GM10248 (cell line): ENCODE data around the gene PDE4D.

ENCODE experiments used
- CTCF ChIA-PET: fragments of 300-600 bp; sonication (Branson Sonifier 250); formaldehyde crosslinking; extraction: SDS; loops from one replicate; lab custom pipeline; 2021; ENCODE audit warnings: antibody characterized with exemption; lab: Yijun Ruan, JAX
- POLR2A ChIA-PET: fragments of 350-650 bp; sonication (Branson Sonifier 250); formaldehyde crosslinking; extraction: SDS; loops from one replicate; lab custom pipeline; 2020; ENCODE audit warnings: antibody characterized with exemption; lab: Yijun Ruan, JAX
- DNase-seq: peaks from one replicate; pipeline ENCODE4 v3.0.0; 2012; ENCODE audit errors: extremely low spot score
- TF ChIP-seq, protein P1 (sequence below): IDR thresholded peaks from 2 replicates; pipeline ENCODE4 v1.5.1; 2012; ENCODE audit warnings: mild to moderate bottlenecking, low read depth; ENCODE audit errors: extremely low read depth, missing control alignments, control extremely low read depth

PDE4D gene

DNA sequence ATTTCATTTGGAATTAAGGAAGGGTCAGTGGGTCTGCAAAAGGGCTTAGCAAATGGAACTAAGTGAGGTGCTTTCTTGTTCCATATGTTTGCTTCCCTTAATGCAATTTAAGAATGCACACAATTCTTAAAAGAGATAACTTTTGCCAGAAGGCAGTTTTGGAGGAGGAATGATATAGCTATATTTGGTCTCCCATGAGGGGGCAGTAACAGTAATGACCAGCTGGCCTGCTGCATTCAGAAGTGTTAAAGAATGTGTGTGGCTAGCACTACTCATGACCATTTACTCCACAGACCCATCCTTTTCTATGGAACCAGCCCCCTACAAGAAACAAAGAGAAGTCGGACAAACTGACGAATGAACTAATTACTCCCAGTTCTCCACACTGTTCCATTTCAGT, 671.8 kb downstream of the PDE4D start:
- TF ChIP-seq, protein P1, sequence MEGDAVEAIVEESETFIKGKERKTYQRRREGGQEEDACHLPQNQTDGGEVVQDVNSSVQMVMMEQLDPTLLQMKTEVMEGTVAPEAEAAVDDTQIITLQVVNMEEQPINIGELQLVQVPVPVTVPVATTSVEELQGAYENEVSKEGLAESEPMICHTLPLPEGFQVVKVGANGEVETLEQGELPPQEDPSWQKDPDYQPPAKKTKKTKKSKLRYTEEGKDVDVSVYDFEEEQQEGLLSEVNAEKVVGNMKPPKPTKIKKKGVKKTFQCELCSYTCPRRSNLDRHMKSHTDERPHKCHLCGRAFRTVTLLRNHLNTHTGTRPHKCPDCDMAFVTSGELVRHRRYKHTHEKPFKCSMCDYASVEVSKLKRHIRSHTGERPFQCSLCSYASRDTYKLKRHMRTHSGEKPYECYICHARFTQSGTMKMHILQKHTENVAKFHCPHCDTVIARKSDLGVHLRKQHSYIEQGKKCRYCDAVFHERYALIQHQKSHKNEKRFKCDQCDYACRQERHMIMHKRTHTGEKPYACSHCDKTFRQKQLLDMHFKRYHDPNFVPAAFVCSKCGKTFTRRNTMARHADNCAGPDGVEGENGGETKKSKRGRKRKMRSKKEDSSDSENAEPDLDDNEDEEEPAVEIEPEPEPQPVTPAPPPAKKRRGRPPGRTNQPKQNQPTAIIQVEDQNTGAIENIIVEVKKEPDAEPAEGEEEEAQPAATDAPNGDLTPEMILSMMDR, result no peak
- ChIA-PET CTCF (interaction anchor here (0.9 to 2.8 kb wide), 7 partner anchors 8 to 169 kb away, joined by 3 to 9 read pairs (median 3); no protein-coding TSS in a partner anchor), POLR2A (no interaction called here)
- DNase-seq, result no peak

DNA sequence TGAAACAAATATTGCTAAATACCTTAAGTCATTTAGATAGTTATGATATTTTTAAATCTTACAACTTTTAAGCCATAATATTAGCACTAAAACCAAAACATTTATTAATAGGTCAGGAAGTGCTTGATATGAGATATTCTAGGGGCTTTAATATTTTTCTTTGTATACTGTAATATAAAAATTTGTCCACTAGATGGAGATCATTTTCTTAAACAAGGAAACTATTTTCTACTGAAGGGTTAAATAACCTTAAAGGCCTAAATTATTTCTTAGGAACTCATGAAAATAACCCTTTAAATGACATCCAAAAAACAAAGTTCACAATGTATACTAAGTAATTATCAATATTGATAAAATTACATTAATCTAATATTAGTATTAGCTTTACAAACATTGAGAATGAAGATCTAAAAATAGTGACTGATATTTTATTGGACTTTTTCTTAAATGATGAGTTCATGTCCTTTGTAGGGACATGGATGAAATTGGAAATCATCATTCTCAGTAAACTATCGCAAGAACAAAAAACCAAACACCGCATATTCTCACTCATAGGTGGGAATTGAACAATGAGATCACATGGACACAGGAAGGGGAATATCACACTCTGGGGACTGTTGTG, 675.0 kb downstream of the PDE4D start:
- no peak for DNase-seq
- TF ChIP-seq, protein P1, result peak; percentile 23

DNA sequence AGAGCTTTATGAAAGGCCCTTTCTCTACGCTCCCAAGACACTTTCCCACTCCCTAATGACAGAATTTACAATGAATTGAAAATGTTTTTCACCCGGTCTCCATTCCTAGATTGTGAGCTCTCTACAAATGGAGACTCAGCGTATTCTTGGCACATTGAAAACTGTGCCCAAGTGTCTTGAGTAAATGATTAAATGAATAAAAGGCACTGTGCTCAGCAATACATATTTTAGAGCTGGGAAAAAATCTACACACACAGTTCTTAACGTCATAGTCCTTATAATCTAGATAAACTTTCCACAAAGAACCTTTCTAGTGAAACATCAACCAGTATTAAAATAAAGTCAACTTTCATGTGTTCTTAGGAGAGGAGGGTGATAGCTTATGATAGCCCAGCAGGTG, 676.7 kb downstream of the PDE4D start:
- ChIA-PET CTCF (interaction anchor here (1.2 to 1.9 kb wide), 5 partner anchors 11 to 164 kb away, joined by 3 to 6 read pairs (median 4); no protein-coding TSS in a partner anchor), POLR2A (no interaction called here)
- TF ChIP-seq, protein P1, result no peak
- no peak for DNase-seq

More for the DNA sequence above, 675.0 kb downstream of the PDE4D start:
- ChIA-PET POLR2A (no interaction called here), CTCF (no interaction called here)

DNA sequence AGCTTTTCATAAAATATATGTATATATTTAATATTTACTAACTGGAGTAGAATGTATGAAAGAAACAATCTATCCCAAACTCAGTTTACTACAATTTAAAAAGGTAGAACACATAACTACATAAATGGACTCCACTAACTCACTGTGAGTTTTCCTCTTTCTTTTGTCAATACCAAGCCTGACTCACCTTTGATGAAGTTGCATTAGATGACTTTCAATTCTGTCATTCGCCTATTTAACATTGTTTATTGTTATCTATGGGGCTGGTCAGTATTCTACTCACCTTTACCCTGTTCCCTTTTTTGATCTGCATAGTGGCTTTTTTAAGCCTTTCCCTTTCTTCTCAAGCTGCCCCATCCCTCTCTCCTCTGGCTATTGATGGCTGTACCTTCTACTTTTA, 680.9 kb downstream of the PDE4D start:
- CTCF ChIA-PET, result interaction anchor here (1.6 to 2.2 kb wide), 2 partner anchors 10 to 24 kb away, joined by 4 to 9 read pairs; no protein-coding TSS in a partner anchor
- POLR2A ChIA-PET, result no interaction called here
- TF ChIP-seq, protein P1, result no peak
- DNase-seq, result no peak

DNA sequence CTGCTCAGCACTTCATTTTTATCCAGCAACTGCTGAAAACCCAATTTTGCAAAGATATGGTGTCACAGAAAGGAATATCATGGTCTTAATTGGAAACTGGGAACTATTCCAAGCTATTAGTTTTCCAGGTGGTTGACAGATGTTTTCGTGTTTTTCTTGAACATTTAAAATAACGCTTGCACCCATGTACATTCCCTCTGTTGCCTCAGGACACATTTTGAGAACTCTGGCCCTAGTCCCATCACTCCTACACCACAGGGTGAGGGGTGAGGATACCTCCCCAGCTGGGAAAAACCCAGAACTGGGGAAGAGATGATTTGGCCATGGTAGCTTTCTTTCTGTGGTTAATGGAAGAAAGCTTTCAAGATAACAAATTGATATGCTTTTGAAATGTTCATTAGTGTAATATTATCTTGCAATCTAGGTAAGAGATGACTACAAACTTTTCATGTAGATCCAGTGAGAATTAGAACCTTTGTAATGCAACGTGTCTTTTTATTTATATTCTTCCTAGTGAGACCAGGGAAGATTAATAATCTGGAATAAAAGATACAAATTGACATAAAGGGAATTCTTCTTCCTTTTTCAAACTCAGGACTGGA, 683.7 kb downstream of the PDE4D start:
- TF ChIP-seq, protein P1, result no peak
- ChIA-PET POLR2A (no interaction called here), CTCF (interaction anchor here (1.0 to 2.5 kb wide), 5 partner anchors 13 to 157 kb away, joined by 3 to 14 read pairs (median 6); no protein-coding TSS in a partner anchor)
- DNase-seq, result no peak

DNA sequence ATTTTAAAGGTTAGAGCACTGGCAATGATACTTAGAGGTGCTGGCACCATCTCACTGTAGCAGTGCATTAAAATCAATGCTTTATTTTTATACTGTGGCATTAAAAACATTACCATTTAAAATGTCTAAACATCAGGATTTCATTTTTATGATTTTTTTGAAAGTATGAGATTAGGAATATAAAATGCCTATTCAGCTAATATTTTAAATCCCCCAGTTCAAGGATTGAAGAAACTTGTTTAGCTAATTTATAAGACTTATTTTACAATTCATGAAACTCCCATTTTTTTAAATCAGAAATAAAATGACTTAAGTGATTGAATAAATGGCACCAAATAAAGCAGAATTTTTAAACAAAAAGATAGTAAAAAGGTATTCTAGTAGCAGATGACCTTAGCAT, 685.1 kb downstream of the PDE4D start:
- TF ChIP-seq, protein P1, result no peak
- DNase-seq, result no peak
- POLR2A ChIA-PET, result no interaction called here
- CTCF ChIA-PET, result interaction anchor here (2.0 to 2.2 kb wide), 2 partner anchors 15 to 159 kb away, joined by 6 to 7 read pairs; no protein-coding TSS in a partner anchor
